Large intestine (tissue), 3 donors: ENCODE data around the gene NYAP1. TPM values are rescaled to one million over a fixed set of nuclear protein-coding genes. Genes with fewer than 3 reads are reported as not detected.

Source experiments
- DNase-seq, 2 donors: peaks; one replicate each; pipeline versions ENCODE4 v3.0.0 to v3.0.0-alpha.2; 2013
- H3K27ac ChIP-seq: one replicate; pipeline ENCODE4 v1.5.1; 2013; ENCODE audit warnings: low read length
- H3K27me3 ChIP-seq: 2 replicates; pipeline ENCODE4 v1.6.1; 2013; ENCODE audit warnings: low read length; ENCODE audit not compliant: control insufficient read depth, insufficient read depth
- H3K36me3 ChIP-seq: 2 replicates; pipeline ENCODE4 v1.6.1; 2013; ENCODE audit warnings: low read length; ENCODE audit not compliant: control insufficient read depth, insufficient read depth
- H3K4me1 ChIP-seq: one replicate; pipeline ENCODE4 v1.6.1; 2013; ENCODE audit warnings: low read length; ENCODE audit not compliant: control insufficient read depth, insufficient read depth
- H3K4me3 ChIP-seq: one replicate; pipeline ENCODE4 v1.5.1; 2013; ENCODE audit warnings: low read length
- H3K9me3 ChIP-seq: one replicate; pipeline ENCODE4 v1.6.1; 2013; ENCODE audit warnings: mild to moderate bottlenecking, low read depth, low read length, moderate library complexity; ENCODE audit not compliant: control insufficient read depth
- WGBS: methylation state at CpG from one replicate; pipeline ENCODE4 v1.1.5; 2013; ENCODE audit warnings: low lambda C conversion rate; ENCODE audit not compliant: insufficient coverage; 5-methylcytosine and 5-hydroxymethylcytosine counted together
- polyA plus RNA-seq: library from polyadenylated mRNA; unstranded; fragments of 120-200 nt; gene quantifications from one replicate; pipeline ENCODE4 v1.2.1, GENCODE V29; 2013

The NYAP1 gene
- polyA plus RNA-seq, 1 donor = 3.5 TPM

GRCh38 chr7:100464210-100464660 is 19.5 kb upstream of the NYAP1 start, which contains the start of gene SPACDR:
TSS of gene SPACDR (minus strand) at chr7:100464260. CDS start at chr7:100464025, 235 bp downstream.
- peaks cover 21% of the 10 kb centered on the region for H3K36me3 ChIP-seq
- H3K4me3 ChIP-seq = no peak within 1 kb of the TSS
- no peak within 1 kb of the TSS for H3K27ac ChIP-seq
- WGBS = no CpG with 5 or more reads among the region's 7 CpGs
- no peaks in the 10 kb centered on the region for H3K27me3 ChIP-seq
- no peak for DNase-seq
- H3K9me3 ChIP-seq = peaks cover 4% of the 10 kb centered on the region
- H3K4me1 ChIP-seq = peaks cover 5% of the 10 kb centered on the region

- no peak overlapping the region for H3K4me3 ChIP-seq
- no peaks in the 10 kb centered on the region for H3K27me3 ChIP-seq
- peaks cover 21% of the 10 kb centered on the region for H3K36me3 ChIP-seq
- H3K4me1 ChIP-seq = peaks cover 10% of the 10 kb centered on the region
- DNase-seq = no peak
- H3K9me3 ChIP-seq = peaks cover 4% of the 10 kb centered on the region
- H3K27ac ChIP-seq = no peak overlapping the region
- no CpG with 5 or more reads among the region's 2 CpGs for WGBS
These were observed 18.9 kb upstream of the NYAP1 start for GRCh38 chr7:100464791-100465190.

GRCh38 chr7:100465299-100465698 is 18.4 kb upstream of the NYAP1 start:
- peaks cover 10% of the 10 kb centered on the region for H3K4me1 ChIP-seq
- H3K9me3 ChIP-seq = peaks cover 4% of the 10 kb centered on the region
- WGBS = no CpG with 5 or more reads among the region's 8 CpGs
- DNase-seq = no peak
- H3K36me3 ChIP-seq = peaks cover 25% of the 10 kb centered on the region
- no peak overlapping the region for H3K4me3 ChIP-seq
- no peaks in the 10 kb centered on the region for H3K27me3 ChIP-seq
- H3K27ac ChIP-seq = no peak overlapping the region

- WGBS = 100% methylated on average over 1 of the region's 17 CpGs
- Histone ChIP-seq H3K9me3 (peaks cover 4% of the 10 kb centered on the region), H3K4me1 (peaks cover 10% of the 10 kb centered on the region), H3K27me3 (no peaks in the 10 kb centered on the region), H3K4me3 (no peak overlapping the region), H3K36me3 (peaks cover 30% of the 10 kb centered on the region), H3K27ac (no peak overlapping the region)
- peak; percentile 58 to 67 for DNase-seq
These were observed 17.9 kb upstream of the NYAP1 start for GRCh38 chr7:100465702-100466311.

- Histone ChIP-seq H3K4me3 (no peak overlapping the region), H3K4me1 (peaks cover 10% of the 10 kb centered on the region), H3K27ac (no peak overlapping the region), H3K9me3 (peaks cover 4% of the 10 kb centered on the region), H3K27me3 (no peaks in the 10 kb centered on the region), H3K36me3 (peaks cover 33% of the 10 kb centered on the region)
- 80% methylated on average over 1 of the region's 32 CpGs for WGBS
- DNase-seq = no peak
These were observed 16.8 kb upstream of the NYAP1 start for GRCh38 chr7:100466653-100467605.

GRCh38 chr7:100467638-100468373 is 15.9 kb upstream of the NYAP1 start:
- no peak for DNase-seq
- WGBS = no CpG with 5 or more reads among the region's 22 CpGs
- H3K27me3 ChIP-seq = no peaks in the 10 kb centered on the region
- H3K36me3 ChIP-seq = peaks cover 38% of the 10 kb centered on the region
- H3K4me3 ChIP-seq = no peak overlapping the region
- H3K4me1 ChIP-seq = peaks cover 10% of the 10 kb centered on the region
- no peak overlapping the region for H3K27ac ChIP-seq
- H3K9me3 ChIP-seq = peaks cover 4% of the 10 kb centered on the region

GRCh38 chr7:100469227-100470044 is 14.3 kb upstream of the NYAP1 start:
- H3K4me1 ChIP-seq = peaks cover 10% of the 10 kb centered on the region

GRCh38 chr7:100471021-100471420 is 12.7 kb upstream of the NYAP1 start:
- Histone ChIP-seq H3K36me3 (peaks cover 53% of the 10 kb centered on the region), H3K4me3 (no peak overlapping the region), H3K4me1 (peaks cover 11% of the 10 kb centered on the region), H3K9me3 (peaks cover 4% of the 10 kb centered on the region), H3K27ac (no peak overlapping the region), H3K27me3 (no peaks in the 10 kb centered on the region)
- no CpG with 5 or more reads among the region's 4 CpGs for WGBS
- DNase-seq = no peak

More at GRCh38 chr7:100469227-100470044, 14.3 kb upstream of the NYAP1 start:
- Histone ChIP-seq H3K36me3 (peaks cover 51% of the 10 kb centered on the region), H3K27ac (no peak overlapping the region), H3K27me3 (no peaks in the 10 kb centered on the region), H3K4me3 (no peak overlapping the region), H3K9me3 (peaks cover 4% of the 10 kb centered on the region)
- peak; percentile 63 to 71 for DNase-seq
- no CpG with 5 or more reads among the region's 13 CpGs for WGBS

- Histone ChIP-seq H3K27ac (no peak overlapping the region), H3K27me3 (no peaks in the 10 kb centered on the region), H3K4me3 (no peak overlapping the region), H3K4me1 (peaks cover 23% of the 10 kb centered on the region), H3K9me3 (no peaks in the 10 kb centered on the region), H3K36me3 (peaks cover 52% of the 10 kb centered on the region)
- no peak for DNase-seq
- no CpG with 5 or more reads among the region's 16 CpGs for WGBS
These were observed 11.4 kb upstream of the NYAP1 start for GRCh38 chr7:100472121-100472851.
